ENCODE data around the gene KBTBD8.

KBTBD8 gene

DNA sequence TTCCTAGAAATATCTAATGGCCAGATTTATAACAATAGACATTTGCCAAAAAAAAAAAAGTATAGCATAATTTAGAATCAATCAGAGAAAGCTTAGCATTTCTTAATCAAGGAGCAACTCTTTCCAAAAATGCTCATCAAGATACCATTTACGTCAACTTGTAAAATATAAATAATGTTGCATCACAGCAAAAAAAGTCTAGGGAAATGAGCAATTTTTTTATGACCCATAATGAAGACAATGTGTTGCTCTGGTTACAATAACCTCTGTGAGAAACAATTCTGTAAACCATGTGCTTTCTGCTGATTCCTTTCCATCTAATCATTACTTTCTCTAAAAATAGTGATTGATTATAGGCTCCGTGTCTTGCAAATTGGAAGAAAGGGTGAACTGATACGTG lies 36.3 kb downstream of the KBTBD8 start:
- no peak for DNase-seq (ENCODE audit: low read depth, low spot score)

- DNase-seq (ENCODE audit: low read depth, low spot score), result no peak
Observed at GRCh38 chr3:67037615-67038014, 39.5 kb downstream of the KBTBD8 start.

DNA sequence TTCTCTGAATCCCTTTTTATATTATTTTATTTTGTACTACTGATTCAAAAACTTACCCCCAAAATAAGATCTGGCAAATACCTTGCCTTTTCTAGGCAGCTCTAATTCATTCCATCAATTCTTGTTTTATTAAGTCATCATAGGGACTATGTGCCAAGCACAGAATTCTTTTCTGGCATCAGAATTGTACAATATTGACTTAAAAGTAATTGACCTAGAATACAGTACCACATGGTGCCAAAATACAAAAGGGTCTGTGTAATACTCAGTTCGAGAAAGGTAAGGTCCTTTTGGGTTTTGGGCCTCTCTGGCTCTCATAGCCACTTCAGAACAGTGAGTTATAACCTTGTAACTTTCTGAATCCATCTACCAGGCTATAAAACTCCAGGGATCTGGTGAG lies 46.2 kb downstream of the KBTBD8 start:
- DNase-seq (ENCODE audit: low read depth, low spot score), result no peak

GRCh38 chr3:67044955-67045354 lies 46.8 kb downstream of the KBTBD8 start:
- DNase-seq (ENCODE audit: low read depth, low spot score), result no peak

DNA sequence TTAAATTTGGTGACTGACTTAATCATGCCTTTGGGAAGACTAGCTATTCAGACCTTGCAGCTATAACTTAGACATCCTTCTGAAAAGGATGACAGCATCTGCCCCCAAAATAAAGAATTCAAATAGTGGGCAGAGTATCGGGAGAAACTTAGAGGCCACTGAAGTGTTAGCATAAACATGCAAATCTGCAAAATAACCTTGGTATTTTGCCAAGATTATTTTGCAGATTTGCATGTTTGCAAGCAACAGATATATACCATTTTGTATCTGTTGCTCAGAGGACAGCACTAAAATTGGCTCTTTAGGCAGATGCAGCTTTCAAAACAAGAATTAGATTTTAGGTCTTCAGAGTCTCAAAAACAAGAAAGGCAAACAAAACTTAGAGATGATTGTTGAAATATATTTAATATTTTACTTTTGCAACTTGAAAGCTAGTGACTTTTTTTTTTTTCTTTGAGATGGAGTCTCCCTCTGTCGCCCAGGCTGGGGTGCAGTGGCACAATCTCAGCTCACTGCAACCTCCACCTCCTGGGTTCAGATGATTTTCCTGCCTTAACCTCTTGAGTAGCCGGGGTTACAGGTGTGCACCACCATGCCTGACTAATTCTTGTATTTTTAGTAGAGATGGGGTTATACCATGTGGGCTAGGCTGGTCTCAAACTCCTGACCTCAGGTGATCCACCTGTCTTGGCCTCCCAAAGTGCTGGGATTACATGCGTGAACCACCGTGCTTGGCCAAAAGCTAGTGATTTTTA lies 47.8 kb downstream of the KBTBD8 start:
- no peak for DNase-seq (ENCODE audit: low read depth, low spot score)

DNA sequence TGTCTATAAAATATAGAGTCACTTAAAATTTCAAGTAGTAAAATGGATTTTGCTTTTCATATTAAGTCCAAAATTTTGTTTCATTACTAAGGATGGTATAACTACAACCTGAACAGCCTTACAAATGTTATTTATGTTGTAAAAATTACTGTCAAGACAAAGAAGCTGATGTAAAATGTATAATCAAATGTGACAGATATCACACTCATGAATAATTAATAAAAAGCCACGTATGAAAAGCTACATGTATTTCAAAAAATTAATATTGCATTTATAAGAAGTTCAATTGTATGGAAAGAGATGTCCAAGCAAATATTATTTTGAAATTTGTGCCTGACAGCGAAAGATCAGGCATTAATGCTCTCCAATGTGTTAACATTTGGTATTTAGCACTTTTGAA lies 48.9 kb downstream of the KBTBD8 start:
- no peak for DNase-seq (ENCODE audit: low read depth, low spot score)

DNA sequence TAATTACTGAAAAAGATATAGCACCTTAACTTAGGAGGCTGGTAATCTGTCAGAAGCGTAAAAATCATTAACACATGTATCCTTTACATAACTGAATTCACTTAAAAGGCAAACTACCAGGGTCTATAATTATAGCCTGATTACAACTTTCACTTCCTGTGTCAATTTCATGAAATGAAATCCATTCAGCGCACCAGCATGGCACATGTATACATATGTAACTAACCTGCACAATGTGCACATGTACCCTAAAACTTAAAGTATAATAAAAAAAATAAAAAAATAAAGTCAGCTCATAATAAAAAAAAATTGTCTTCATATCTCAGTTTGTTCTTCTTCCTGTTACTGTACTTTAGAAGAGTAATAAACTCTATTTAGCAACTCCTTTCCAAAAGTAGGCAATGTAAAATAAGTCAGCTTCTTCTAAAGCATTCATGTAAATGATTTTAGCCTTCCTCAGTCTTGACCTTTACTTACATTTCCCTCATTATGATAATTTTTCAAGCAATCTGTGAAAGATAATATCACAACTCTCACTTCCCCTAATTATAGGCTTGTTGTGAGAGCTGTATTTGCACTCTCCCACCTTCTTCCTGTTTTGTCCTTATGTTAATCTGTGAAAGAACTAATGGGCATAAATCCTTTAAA lies 50.1 kb downstream of the KBTBD8 start:
- no peak for DNase-seq (ENCODE audit: low read depth, low spot score)

DNA sequence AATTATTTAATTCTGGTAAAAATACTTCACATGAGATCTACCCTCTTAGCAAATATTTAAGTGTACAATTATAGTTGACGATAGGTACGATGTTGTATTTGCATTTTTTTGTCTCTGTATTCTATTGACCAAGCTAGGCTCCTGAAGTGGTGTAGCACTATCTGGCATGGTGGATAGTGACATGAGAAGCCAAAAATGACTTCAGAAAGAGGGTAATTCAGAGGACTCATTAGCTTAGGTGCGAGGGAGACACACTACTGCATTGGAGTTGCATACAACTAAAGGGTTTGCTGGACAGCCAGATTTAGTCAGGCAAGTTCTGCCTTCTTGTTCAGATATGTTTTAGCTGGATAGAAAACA lies 50.6 kb downstream of the KBTBD8 start:
- DNase-seq (ENCODE audit: low read depth, low spot score), result no peak

DNA sequence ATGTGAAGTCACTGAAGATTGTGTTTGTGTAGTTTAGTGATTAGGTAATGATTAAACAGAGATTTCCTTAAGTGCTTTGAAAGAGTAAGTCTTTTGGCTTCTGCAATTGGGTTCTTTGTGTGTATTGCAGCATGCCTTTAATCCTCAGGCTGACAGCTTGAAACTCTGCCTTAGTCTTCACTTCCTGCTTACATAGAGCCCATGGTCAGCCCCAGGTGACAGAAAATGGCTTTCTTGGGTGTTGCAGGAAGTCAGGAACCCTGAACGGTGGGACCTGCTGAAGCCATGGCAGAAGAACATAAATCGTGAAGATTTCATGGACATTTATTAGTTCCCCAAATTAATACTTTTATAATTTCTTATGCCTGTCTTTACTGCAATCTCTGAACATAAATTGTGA lies 61.3 kb downstream of the KBTBD8 start:
- no peak for DNase-seq (ENCODE audit: low read depth, low spot score)
